ENCODE results near the gene GRID1.

DNA sequence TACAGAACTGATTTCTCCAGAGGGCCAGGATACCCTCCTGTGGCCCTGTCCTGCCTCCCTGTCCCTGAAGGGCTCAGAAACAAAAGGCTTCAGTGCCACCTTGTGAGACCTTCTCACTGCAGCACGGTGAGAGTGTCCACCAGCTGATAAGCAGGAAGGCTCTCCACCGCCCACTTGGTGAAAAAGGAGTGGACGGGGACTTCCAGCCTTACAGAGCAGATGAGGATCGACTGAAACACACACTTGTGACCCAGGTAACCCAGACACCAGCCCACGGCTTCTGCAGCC is 330.1 kb downstream of the GRID1 start:
- TF ChIP-seq KAT2B (IDR thresholded peaks at IDR 0.05; ENCODE audit: low read depth, low read length) = no peak
- no peak for TF ChIP-seq CREB1 (IDR thresholded peaks at IDR 0.05)
- no peak for TF ChIP-seq CREB1 (CRISPR knock-in tag; IDR thresholded peaks at IDR 0.05)
- no peak for TF ChIP-seq KAT7 (CRISPR knock-in tag; IDR thresholded peaks at IDR 0.05; ENCODE audit: borderline replicate concordance)
- TF ChIP-seq, protein P1, sequence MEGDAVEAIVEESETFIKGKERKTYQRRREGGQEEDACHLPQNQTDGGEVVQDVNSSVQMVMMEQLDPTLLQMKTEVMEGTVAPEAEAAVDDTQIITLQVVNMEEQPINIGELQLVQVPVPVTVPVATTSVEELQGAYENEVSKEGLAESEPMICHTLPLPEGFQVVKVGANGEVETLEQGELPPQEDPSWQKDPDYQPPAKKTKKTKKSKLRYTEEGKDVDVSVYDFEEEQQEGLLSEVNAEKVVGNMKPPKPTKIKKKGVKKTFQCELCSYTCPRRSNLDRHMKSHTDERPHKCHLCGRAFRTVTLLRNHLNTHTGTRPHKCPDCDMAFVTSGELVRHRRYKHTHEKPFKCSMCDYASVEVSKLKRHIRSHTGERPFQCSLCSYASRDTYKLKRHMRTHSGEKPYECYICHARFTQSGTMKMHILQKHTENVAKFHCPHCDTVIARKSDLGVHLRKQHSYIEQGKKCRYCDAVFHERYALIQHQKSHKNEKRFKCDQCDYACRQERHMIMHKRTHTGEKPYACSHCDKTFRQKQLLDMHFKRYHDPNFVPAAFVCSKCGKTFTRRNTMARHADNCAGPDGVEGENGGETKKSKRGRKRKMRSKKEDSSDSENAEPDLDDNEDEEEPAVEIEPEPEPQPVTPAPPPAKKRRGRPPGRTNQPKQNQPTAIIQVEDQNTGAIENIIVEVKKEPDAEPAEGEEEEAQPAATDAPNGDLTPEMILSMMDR (IDR thresholded peaks at IDR 0.05 in 2 of 3, conservative IDR thresholded peaks at IDR 0.05 in 1 of 3; ENCODE audit: insufficient read depth in 2 of 3, low read depth in 1 of 3, low read length in 3 of 3) = peak in 2 of 3 experiments; percentile 17 to 27; a peak in 1 of 6 replicates
- TF ChIP-seq, protein P2, sequence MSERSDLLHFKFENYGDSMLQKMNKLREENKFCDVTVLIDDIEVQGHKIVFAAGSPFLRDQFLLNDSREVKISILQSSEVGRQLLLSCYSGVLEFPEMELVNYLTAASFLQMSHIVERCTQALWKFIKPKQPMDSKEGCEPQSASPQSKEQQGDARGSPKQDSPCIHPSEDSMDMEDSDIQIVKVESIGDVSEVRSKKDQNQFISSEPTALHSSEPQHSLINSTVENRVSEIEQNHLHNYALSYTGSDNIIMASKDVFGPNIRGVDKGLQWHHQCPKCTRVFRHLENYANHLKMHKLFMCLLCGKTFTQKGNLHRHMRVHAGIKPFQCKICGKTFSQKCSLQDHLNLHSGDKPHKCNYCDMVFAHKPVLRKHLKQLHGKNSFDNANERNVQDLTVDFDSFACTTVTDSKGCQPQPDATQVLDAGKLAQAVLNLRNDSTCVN (CRISPR knock-in tag; IDR thresholded peaks at IDR 0.05) = no peak
- TF ChIP-seq JUND (IDR thresholded peaks at IDR 0.05; ENCODE audit: borderline replicate concordance, low read depth, low read length) = no peak
- no peak for TF ChIP-seq JUND (tag; IDR thresholded peaks at IDR 0.05; ENCODE audit: borderline replicate concordance, low read depth, low read length)
- TF ChIP-seq, protein P3, sequence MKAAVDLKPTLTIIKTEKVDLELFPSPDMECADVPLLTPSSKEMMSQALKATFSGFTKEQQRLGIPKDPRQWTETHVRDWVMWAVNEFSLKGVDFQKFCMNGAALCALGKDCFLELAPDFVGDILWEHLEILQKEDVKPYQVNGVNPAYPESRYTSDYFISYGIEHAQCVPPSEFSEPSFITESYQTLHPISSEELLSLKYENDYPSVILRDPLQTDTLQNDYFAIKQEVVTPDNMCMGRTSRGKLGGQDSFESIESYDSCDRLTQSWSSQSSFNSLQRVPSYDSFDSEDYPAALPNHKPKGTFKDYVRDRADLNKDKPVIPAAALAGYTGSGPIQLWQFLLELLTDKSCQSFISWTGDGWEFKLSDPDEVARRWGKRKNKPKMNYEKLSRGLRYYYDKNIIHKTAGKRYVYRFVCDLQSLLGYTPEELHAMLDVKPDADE (conservative IDR thresholded peaks at IDR 0.05; ENCODE audit: control insufficient read depth, low read depth, low read length) = no peak
- TF ChIP-seq, protein P4, sequence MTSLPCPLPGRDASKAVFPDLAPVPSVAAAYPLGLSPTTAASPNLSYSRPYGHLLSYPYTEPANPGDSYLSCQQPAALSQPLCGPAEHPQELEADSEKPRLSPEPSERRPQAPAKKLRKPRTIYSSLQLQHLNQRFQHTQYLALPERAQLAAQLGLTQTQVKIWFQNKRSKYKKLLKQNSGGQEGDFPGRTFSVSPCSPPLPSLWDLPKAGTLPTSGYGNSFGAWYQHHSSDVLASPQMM (CRISPR knock-in tag; IDR thresholded peaks at IDR 0.05) = no peak
- TF ChIP-seq PML (IDR thresholded peaks at IDR 0.05; ENCODE audit: low read length) = no peak
- no peak for TF ChIP-seq EZH2 (IDR thresholded peaks at IDR 0.05; ENCODE audit: borderline replicate concordance, low read depth, low read length)
- TF ChIP-seq, protein P5, sequence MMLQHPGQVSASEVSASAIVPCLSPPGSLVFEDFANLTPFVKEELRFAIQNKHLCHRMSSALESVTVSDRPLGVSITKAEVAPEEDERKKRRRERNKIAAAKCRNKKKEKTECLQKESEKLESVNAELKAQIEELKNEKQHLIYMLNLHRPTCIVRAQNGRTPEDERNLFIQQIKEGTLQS (IDR thresholded peaks at IDR 0.05) = no peak
- TF ChIP-seq, protein P5 (CRISPR knock-in tag; conservative IDR thresholded peaks at IDR 0.05) = no peak
- TF ChIP-seq TAL1 (IDR thresholded peaks at IDR 0.05) = no peak
